Stimulated activated CD4-positive, alpha-beta T cell treated with anti-CD3 and anti-CD28 coated beads, Interleukin-4, amount 100 ng/mL, for 48 hours (primary cell): ENCODE measurements around the gene SLC17A7.

Experiments used
- DNase-seq, 2 donors: peaks; one replicate each; pipeline ENCODE4 v3.0.0-alpha.2; 2020; ENCODE audit warnings: low read depth in 2 of 2

SLC17A7 gene

GRCh38 chr19:49427855-49428546 is 13.3 kb downstream of the SLC17A7 start:
- DNase-seq: no peak

- DNase-seq: no peak
Observed at GRCh38 chr19:49427339-49427738, 14.0 kb downstream of the SLC17A7 start.

GRCh38 chr19:49425922-49426592 is 15.3 kb downstream of the SLC17A7 start:
- peak in 1 of 2 donors; percentile 42 for DNase-seq

GRCh38 chr19:49425178-49425577 is 16.1 kb downstream of the SLC17A7 start, which contains the start of gene GFY:
GFY (plus strand) TSS chr19:49425388; CDS start chr19:49426431, 1,043 bp downstream.
- DNase-seq: no peak

DNA sequence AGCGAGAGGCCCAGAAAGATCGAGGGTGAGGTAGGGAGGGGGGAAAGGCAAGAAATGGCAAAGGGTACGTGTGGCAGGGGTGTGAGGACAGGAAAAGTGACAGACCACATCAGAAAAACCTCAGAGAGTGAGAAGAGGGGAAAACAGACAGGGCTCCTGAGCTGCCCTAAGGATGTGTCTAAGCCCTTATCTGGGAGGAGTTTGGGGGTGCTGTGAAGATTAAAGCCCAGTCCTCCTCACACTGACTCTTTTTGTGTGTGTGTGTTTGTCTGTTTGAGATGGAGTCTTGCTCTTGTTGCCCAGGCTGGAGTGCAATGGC is 17.4 kb downstream of the SLC17A7 start:
- no peak for DNase-seq

- no peak for DNase-seq
Observed at GRCh38 chr19:49423071-49423984, 18.0 kb downstream of the SLC17A7 start, which contains the start of gene PTH2. PTH2 (minus strand) TSS chr19:49423441; CDS start chr19:49423339, 102 bp downstream.

GRCh38 chr19:49422407-49423070 is 18.8 kb downstream of the SLC17A7 start:
- DNase-seq: peak; percentile 41 to 53

GRCh38 chr19:49421878-49422202 is 19.5 kb downstream of the SLC17A7 start:
- no peak for DNase-seq

DNA sequence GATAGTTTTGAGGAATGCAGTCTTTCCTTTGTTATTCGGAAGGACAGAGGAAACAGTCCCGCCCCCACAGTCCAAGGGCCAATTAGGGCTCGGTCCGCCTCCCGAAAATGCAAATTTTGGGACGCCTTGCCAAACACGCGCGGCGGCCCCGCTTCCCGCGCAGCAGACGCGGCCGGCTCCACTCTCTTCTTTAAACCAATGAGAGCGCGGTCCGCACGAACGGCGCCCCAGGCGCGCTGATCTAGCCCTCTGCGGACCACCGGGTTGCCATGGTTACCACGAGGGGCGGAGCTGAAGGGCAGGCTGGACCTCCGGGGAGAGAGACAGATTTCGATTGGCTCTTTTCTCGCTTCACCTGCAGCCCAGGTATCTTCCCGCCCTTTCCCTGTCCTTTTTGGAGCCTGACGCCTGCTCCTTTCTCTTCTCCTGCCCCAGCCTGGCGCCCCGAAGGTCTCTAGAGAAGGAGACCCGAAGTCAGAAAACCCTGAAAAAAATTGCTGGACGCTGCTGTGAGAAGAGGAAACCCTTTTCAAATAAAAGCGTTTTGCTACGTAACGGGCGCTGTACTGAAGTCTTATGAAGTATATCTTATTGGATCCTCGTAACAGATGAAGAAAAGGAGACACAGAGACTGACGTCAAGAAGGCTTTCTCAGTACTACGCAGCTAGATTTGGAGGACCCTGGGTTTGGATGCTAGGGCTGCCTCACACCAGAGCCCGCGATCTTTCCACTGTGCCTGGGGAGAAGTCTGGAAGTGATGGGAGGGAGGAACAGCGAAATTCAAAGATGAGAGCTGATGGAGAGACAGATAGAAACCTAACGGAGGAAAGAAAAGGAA is 20.1 kb downstream of the SLC17A7 start:
- peak; percentile 41 to 47 for DNase-seq

DNA sequence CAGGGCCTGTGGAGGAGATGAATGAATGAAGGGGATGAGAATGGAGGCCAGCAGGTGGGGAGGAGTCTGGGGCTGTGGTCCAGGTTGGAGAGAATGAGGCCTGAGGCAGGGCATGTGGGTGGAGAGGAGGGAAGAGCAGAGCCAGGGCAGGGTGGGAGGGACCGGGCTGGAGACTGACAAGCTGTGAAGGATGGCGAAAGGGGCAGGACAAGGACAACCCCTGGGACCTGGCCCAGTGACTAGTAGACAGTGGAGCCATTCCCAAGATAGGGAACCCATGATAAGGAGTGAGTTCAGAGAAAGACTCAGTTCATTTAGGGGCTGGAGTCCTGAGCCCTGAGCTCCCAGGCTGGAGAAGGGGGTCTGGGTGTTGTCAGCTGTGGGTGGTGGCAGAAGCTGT is 21.1 kb downstream of the SLC17A7 start:
- DNase-seq: no peak

DNA sequence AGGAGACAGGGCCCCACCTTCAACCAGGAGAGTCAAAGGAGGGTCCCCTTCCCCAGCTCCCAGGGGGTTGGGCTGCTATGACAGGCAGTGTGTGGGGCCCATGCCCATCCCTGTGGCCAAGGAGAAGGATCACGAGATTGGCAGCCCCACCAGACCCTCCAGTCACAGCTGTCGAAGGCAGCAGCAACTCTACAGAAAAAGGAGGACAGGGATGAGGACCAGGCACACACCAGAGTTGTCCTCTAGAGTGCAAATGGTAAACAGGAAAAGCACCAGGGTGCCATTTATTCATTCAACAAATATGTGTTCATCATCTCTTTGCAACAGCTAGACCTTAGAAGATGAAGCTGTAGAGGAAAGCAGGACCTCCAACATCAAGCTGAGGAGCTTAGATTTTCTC is 22.2 kb downstream of the SLC17A7 start:
- no peak for DNase-seq

DNA sequence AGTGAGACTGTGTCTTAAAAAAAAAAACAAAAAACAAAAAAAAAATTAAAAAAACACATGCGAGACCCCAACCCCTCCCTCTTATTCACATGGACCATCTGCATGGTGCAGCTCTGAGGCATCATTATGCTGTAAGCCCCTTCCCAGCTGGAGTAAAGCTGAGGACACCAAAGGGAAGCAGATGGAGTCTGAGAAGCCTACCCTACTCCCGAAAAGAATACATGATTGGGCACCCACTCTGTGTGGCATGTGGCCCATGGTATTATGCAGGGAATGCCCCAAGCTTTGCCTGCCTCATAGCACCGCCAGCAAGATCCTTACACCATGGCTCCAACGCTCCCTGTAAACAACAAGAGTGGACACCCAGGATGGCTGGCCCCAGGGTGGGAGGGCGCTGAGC is 22.8 kb downstream of the SLC17A7 start:
- DNase-seq: no peak

DNA sequence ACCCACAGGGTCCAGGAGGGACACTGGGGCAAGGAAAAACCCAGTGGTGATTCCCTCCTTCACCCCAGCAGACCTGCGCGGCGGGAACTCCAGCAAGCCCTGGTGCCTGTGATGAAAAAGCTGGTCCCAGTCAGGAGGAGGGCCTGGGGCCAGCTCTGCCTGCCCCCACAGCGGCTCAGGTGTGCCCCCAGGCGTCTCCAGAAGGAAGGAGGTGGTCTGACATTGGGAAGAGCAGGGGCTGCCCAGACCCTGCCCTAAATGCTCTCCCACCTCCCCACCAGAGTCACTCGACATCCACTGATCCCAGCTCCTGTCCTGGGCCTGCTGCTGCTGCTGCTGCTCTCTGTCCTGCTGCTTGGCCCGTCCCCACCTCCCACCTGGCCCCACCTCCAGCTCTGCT is 24.2 kb downstream of the SLC17A7 start:
- no peak for DNase-seq

GRCh38 chr19:49415810-49416200 is 25.5 kb downstream of the SLC17A7 start:
- no peak for DNase-seq

- DNase-seq: no peak
Observed at GRCh38 chr19:49415102-49415809, 26.1 kb downstream of the SLC17A7 start.

GRCh38 chr19:49414256-49414655 is 27.1 kb downstream of the SLC17A7 start:
- DNase-seq: no peak

- DNase-seq: no peak
Observed at GRCh38 chr19:49413348-49413747, 28.0 kb downstream of the SLC17A7 start.

- DNase-seq: no peak
Observed at GRCh38 chr19:49411681-49412326, 29.5 kb downstream of the SLC17A7 start.

DNA sequence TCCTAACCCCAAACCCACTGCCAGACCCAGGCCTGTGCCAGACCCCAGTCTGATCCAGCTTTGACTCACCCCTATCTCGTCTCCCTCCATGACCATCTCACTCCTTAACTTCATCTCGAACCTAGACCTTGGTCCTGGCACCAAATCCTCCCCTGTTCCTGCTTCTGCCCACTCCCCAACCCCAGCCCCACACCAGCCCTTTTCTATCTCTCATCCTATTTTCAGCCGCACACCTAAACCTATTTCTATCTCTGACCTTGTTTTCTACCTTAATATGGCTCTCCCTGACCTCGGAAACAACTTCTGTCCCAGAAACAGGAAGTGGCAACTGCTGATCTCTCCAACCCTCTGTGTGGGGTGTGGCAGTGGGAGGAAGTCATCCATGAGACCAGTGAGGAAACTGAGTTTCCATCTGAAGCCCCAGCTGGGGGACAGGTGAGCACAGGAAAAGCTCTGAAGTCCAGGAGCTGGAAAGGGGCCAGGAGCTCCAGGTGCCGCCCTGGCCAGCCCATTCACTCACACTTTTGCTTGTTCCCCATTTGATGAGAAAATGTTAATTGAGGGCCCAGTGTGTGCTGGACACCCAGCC is 31.8 kb downstream of the SLC17A7 start:
- no peak for DNase-seq
